Neural cell (in vitro differentiated cells): ENCODE measurements around the gene TECPR2. TPM values are rescaled to one million over a fixed set of nuclear protein-coding genes. Genes with fewer than 3 reads are reported as not detected.
"Not testable (repeated sequence)": the region's sequence is repeated elsewhere in the genome, so short reads cannot be mapped to it uniquely, and the experiment has no call there.

Experiments
- H2AFZ ChIP-seq: fragments of 200-600, 300-800 bp; sonication (generic), shearing (Covaris generic); 2 replicates; pipeline ENCODE4 v1.6.0; 2014; ENCODE audit warnings: low read depth, mild to moderate bottlenecking, antibody characterized with exemption, low read length, moderate library complexity
- H3F3A ChIP-seq: fragments of 200-600 bp; shearing (Covaris generic); 2 replicates; pipeline ENCODE4 v1.6.1; 2016; ENCODE audit warnings: mild to moderate bottlenecking, moderate library complexity, mixed read lengths, antibody characterized with exemption, low read length; ENCODE audit not compliant: insufficient read depth, poor library complexity, severe bottlenecking
- H3K27ac ChIP-seq: fragments of 200-600, 300-800 bp; sonication (generic), shearing (Covaris generic); 2 replicates; pipeline ENCODE4 v1.5.1; 2014; ENCODE audit warnings: mild to moderate bottlenecking, low read length, moderate library complexity
- H3K27me3 ChIP-seq: fragments of 300-800, 200-600 bp; sonication (generic), shearing (Covaris generic); 2 replicates; pipeline ENCODE4 v1.6.0; 2014; ENCODE audit warnings: mild to moderate bottlenecking, low read depth, low read length, moderate library complexity; ENCODE audit not compliant: insufficient read depth
- H3K36me3 ChIP-seq: fragments of 300-800, 200-600 bp; sonication (generic), shearing (Covaris generic); 2 replicates; pipeline ENCODE4 v1.5.1; 2014; ENCODE audit warnings: mild to moderate bottlenecking, antibody characterized with exemption, low read length, moderate library complexity; ENCODE audit not compliant: insufficient read depth
- H3K4me2 ChIP-seq: fragments of 300-800, 200-600 bp; sonication (generic), shearing (Covaris generic); 2 replicates; pipeline ENCODE4 v1.6.0; 2014; ENCODE audit warnings: mild to moderate bottlenecking, low read length
- H3K4me3 ChIP-seq: fragments of 300-800, 200-600 bp; sonication (generic), shearing (Covaris generic); 2 replicates; pipeline ENCODE4 v1.5.1; 2014; ENCODE audit warnings: mild to moderate bottlenecking, low read length, moderate library complexity
- H3K79me2 ChIP-seq: fragments of 200-600 bp; shearing (Covaris generic); replicated peaks from 2 replicates; pipeline ENCODE4 v1.6.0; 2014; ENCODE audit warnings: mild to moderate bottlenecking, low read length, moderate library complexity; ENCODE audit not compliant: insufficient read depth
- H3K9ac ChIP-seq: fragments of 300-800, 200-600 bp; sonication (generic), shearing (Covaris generic); 2 replicates; pipeline ENCODE4 v1.6.1; 2016; ENCODE audit warnings: mild to moderate bottlenecking, low read length, mixed read lengths
- H3K9me2 ChIP-seq: fragments of 200-600 bp; shearing (Covaris generic); 2 replicates; pipeline ENCODE4 v1.6.1; 2016; ENCODE audit warnings: mild to moderate bottlenecking, low read length, mixed read lengths; ENCODE audit not compliant: insufficient read depth
- H3K9me3 ChIP-seq: fragments of 200-600, 300-800 bp; sonication (generic), shearing (Covaris generic); 2 replicates; pipeline ENCODE4 v1.6.1; 2016; ENCODE audit warnings: mild to moderate bottlenecking, mixed run types, low read length, moderate library complexity, mixed read lengths
- H4K20me1 ChIP-seq: fragments of 200-600 bp; shearing (Covaris generic); 2 replicates; pipeline ENCODE4 v1.6.1; 2016; ENCODE audit warnings: mild to moderate bottlenecking, mixed run types; ENCODE audit not compliant: insufficient read depth
- EP300 ChIP-seq: fragments of 450-650 bp; conservative IDR thresholded peaks from 2 replicates; pipeline ENCODE4 v1.6.1; 2014; ENCODE audit warnings: antibody characterized with exemption, mild to moderate bottlenecking, moderate library complexity; ENCODE audit not compliant: poor library complexity, severe bottlenecking
- EZH2 ChIP-seq: fragments of 200-600, 300-800 bp; shearing (Covaris generic), sonication (generic); IDR thresholded peaks from 2 replicates; pipeline ENCODE4 v1.6.1; 2014; ENCODE audit warnings: antibody characterized with exemption, low read length, borderline replicate concordance, mild to moderate bottlenecking; ENCODE audit not compliant: insufficient read depth, poor library complexity, severe bottlenecking
- MXI1 ChIP-seq: fragments of 450-650 bp; conservative IDR thresholded peaks from 2 replicates; pipeline ENCODE4 v1.6.1; 2014; ENCODE audit warnings: antibody characterized with exemption, mild to moderate bottlenecking; ENCODE audit not compliant: poor library complexity, severe bottlenecking
- POLR2AphosphoS5 ChIP-seq: IDR thresholded peaks from 2 replicates; pipeline ENCODE4 v1.6.1; 2012
- RAD21 ChIP-seq: fragments of 450-650 bp; conservative IDR thresholded peaks from 2 replicates; pipeline ENCODE4 v1.6.1; 2014; ENCODE audit warnings: antibody characterized with exemption, mild to moderate bottlenecking, moderate library complexity
- SMC3 ChIP-seq: fragments of 450-650 bp; conservative IDR thresholded peaks from 2 replicates; pipeline ENCODE4 v1.6.1; 2014; ENCODE audit warnings: antibody characterized with exemption, mild to moderate bottlenecking, moderate library complexity; ENCODE audit not compliant: poor library complexity
- TAF1 ChIP-seq: IDR thresholded peaks from 2 replicates; pipeline ENCODE4 v1.6.1; 2012; ENCODE audit warnings: low read depth
- polyA plus RNA-seq: library from polyadenylated mRNA; depleted of rRNA; stranded (reverse); fragments of >200 nt; gene quantifications from 2 replicates; pipeline ENCODE4 v1.2.3, GENCODE V29; 2014
- TF ChIP-seq, protein P1 (sequence below): fragments of 450-650 bp; IDR thresholded peaks from 2 replicates; pipeline ENCODE4 v1.5.1; 2014; ENCODE audit warnings: antibody characterized with exemption, mild to moderate bottlenecking, moderate library complexity; ENCODE audit not compliant: poor library complexity, severe bottlenecking
- TF ChIP-seq, protein P2 (sequence below): IDR thresholded peaks from 2 replicates; pipeline ENCODE4 v1.6.1; 2012; ENCODE audit warnings: borderline replicate concordance

Gene TECPR2
- polyA plus RNA-seq, 1 donor from 2014 or later, result 7.0 TPM

DNA sequence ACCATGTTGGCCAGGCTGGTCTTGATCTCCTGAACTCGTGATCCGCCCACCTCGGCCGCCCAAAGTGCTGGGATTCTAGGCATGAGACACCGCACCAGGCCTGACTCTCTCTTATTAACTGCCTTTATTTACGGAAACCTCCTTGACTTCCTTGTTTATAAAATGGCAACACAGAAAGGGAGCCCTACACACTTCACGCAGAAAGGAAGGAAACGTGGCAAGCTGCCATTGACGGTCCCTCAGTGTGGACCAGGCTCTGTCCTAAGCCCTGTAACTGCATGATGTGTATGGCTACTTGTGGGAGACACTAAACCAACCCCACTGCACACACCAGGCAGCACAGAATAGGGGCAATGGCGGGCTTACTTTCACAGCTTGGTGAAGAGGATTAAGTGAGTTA lies 11.7 kb upstream of the TECPR2 start:
- no peak overlapping the region for H3K4me2 ChIP-seq
- no peaks in the 10 kb centered on the region for H3F3A ChIP-seq
- H4K20me1 ChIP-seq, result no peaks in the 10 kb centered on the region
- H3K27ac ChIP-seq, result no peak overlapping the region
- H3K4me3 ChIP-seq, result no peak overlapping the region
- H3K27me3 ChIP-seq, result no peaks in the 10 kb centered on the region
- TF ChIP-seq TAF1 (no peak), RAD21 (no peak), SMC3 (no peak), EZH2 (no peak), EP300 (no peak), MXI1 (no peak), POLR2AphosphoS5 (no peak)
- TF ChIP-seq, protein P1, sequence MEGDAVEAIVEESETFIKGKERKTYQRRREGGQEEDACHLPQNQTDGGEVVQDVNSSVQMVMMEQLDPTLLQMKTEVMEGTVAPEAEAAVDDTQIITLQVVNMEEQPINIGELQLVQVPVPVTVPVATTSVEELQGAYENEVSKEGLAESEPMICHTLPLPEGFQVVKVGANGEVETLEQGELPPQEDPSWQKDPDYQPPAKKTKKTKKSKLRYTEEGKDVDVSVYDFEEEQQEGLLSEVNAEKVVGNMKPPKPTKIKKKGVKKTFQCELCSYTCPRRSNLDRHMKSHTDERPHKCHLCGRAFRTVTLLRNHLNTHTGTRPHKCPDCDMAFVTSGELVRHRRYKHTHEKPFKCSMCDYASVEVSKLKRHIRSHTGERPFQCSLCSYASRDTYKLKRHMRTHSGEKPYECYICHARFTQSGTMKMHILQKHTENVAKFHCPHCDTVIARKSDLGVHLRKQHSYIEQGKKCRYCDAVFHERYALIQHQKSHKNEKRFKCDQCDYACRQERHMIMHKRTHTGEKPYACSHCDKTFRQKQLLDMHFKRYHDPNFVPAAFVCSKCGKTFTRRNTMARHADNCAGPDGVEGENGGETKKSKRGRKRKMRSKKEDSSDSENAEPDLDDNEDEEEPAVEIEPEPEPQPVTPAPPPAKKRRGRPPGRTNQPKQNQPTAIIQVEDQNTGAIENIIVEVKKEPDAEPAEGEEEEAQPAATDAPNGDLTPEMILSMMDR, result no peak
- TF ChIP-seq, protein P2, sequence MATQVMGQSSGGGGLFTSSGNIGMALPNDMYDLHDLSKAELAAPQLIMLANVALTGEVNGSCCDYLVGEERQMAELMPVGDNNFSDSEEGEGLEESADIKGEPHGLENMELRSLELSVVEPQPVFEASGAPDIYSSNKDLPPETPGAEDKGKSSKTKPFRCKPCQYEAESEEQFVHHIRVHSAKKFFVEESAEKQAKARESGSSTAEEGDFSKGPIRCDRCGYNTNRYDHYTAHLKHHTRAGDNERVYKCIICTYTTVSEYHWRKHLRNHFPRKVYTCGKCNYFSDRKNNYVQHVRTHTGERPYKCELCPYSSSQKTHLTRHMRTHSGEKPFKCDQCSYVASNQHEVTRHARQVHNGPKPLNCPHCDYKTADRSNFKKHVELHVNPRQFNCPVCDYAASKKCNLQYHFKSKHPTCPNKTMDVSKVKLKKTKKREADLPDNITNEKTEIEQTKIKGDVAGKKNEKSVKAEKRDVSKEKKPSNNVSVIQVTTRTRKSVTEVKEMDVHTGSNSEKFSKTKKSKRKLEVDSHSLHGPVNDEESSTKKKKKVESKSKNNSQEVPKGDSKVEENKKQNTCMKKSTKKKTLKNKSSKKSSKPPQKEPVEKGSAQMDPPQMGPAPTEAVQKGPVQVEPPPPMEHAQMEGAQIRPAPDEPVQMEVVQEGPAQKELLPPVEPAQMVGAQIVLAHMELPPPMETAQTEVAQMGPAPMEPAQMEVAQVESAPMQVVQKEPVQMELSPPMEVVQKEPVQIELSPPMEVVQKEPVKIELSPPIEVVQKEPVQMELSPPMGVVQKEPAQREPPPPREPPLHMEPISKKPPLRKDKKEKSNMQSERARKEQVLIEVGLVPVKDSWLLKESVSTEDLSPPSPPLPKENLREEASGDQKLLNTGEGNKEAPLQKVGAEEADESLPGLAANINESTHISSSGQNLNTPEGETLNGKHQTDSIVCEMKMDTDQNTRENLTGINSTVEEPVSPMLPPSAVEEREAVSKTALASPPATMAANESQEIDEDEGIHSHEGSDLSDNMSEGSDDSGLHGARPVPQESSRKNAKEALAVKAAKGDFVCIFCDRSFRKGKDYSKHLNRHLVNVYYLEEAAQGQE, result no peak
- H3K9me3 ChIP-seq, result no peaks in the 10 kb centered on the region
- H3K36me3 ChIP-seq, result no peaks in the 10 kb centered on the region
- no peaks in the 10 kb centered on the region for H3K79me2 ChIP-seq
- no peak overlapping the region for H2AFZ ChIP-seq
- H3K9me2 ChIP-seq, result no peaks in the 10 kb centered on the region
- H3K9ac ChIP-seq, result no peak overlapping the region

DNA sequence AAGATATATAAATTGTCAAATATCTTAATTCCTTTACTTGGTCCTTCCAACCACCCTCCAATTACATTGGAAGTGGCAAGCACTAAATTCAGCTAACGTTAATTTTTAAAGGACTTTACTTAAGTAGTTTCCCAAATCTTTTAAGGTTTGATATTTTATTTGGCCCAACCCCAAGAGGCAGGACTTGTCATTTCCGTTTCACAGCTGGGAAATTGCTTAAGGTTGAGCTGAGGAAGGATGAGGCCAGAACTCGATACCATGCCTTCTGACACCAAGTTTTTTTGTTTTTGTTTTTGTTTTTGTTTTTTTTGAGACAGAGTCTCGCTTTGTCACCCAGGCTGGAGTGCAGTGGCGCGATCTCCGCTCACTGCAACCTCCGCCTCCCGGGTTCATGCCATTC lies 11.1 kb upstream of the TECPR2 start:
- not testable (repeated sequence) for H3K9me2 ChIP-seq, H3K36me3 ChIP-seq, H3K27ac ChIP-seq, H4K20me1 ChIP-seq, H3K4me3 ChIP-seq, H3K9me3 ChIP-seq, H3K4me2 ChIP-seq, H3F3A ChIP-seq, H2AFZ ChIP-seq, H3K27me3 ChIP-seq, H3K9ac ChIP-seq, H3K79me2 ChIP-seq

DNA sequence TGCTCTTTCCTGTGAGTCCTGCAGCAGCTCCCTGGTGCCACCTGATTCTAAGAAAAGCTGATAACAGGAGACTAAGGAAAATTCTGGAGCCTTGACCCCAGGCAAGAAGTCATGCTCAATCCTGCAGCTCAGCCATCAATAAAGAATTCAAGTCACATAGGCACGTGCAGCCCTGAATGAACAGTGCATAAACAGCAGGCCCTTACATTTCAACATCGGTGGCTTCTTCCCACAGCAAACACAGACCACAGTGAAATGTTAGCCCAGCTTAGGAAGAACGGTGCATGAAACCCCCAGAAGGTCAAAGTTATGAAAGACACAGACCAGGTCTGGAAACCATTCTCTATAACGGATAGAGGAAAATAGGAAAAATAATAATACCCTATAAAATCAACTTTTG lies 10.5 kb upstream of the TECPR2 start:
- no peak overlapping the region for H3K4me2 ChIP-seq
- no peak overlapping the region for H3K4me3 ChIP-seq
- H3K79me2 ChIP-seq, result no peaks in the 10 kb centered on the region
- no peaks in the 10 kb centered on the region for H3K36me3 ChIP-seq
- H3K9ac ChIP-seq, result no peak overlapping the region
- TF ChIP-seq TAF1 (no peak), EP300 (no peak), SMC3 (no peak), MXI1 (no peak), POLR2AphosphoS5 (no peak), RAD21 (no peak), EZH2 (no peak)
- TF ChIP-seq, protein P1, result no peak
- TF ChIP-seq, protein P2, result no peak
- no peak overlapping the region for H3K27ac ChIP-seq
- no peaks in the 10 kb centered on the region for H3K27me3 ChIP-seq
- no peak overlapping the region for H2AFZ ChIP-seq
- no peaks in the 10 kb centered on the region for H4K20me1 ChIP-seq
- H3F3A ChIP-seq, result no peaks in the 10 kb centered on the region
- H3K9me3 ChIP-seq, result no peaks in the 10 kb centered on the region
- H3K9me2 ChIP-seq, result no peaks in the 10 kb centered on the region
